HEK293 (cell line): Measurements from ENCODE around the gene ARMC12.

Source experiments
- GFI1B ChIP-seq: fragments of 450-650 bp; formaldehyde crosslinking; IDR thresholded peaks from 2 replicates; pipeline ENCODE4 v1.5.1; 2016; ENCODE audit warnings: missing biosample characterization, missing genetic modification characterization
- GLIS2 ChIP-seq: fragments of 450-650 bp; formaldehyde crosslinking; IDR thresholded peaks from 2 replicates; pipeline ENCODE4 v1.5.1; 2016; ENCODE audit warnings: missing biosample characterization, missing genetic modification characterization
- KLF1 ChIP-seq: fragments of 450-650 bp; formaldehyde crosslinking; IDR thresholded peaks from 2 replicates; pipeline ENCODE4 v1.5.1; 2016; ENCODE audit warnings: missing biosample characterization, missing genetic modification characterization
- KLF16 ChIP-seq: fragments of 450-650 bp; formaldehyde crosslinking; IDR thresholded peaks from 2 replicates; pipeline ENCODE4 v1.5.1; 2017; ENCODE audit warnings: missing biosample characterization, missing genetic modification characterization
- MYNN ChIP-seq: fragments of 450-650 bp; formaldehyde crosslinking; IDR thresholded peaks from 2 replicates; pipeline ENCODE4 v1.5.1; 2016; ENCODE audit warnings: missing biosample characterization, missing genetic modification characterization, borderline replicate concordance
- MZF1 ChIP-seq: fragments of 450-650 bp; formaldehyde crosslinking; IDR thresholded peaks from 2 replicates; pipeline ENCODE4 v1.5.1; 2017; ENCODE audit warnings: missing biosample characterization, missing genetic modification characterization, borderline replicate concordance
- TCF7L2 ChIP-seq: IDR thresholded peaks from 2 replicates; pipeline ENCODE4 v1.6.1; 2011; ENCODE audit warnings: low read depth, mild to moderate bottlenecking, inconsistent platforms, low read length, moderate library complexity, borderline replicate concordance
- ZBTB48 ChIP-seq: fragments of 450-650 bp; formaldehyde crosslinking; IDR thresholded peaks from 2 replicates; pipeline ENCODE4 v1.5.1; 2016; ENCODE audit warnings: missing biosample characterization, missing genetic modification characterization
- ZNF114 ChIP-seq: fragments of 450-650 bp; formaldehyde crosslinking; IDR thresholded peaks from 2 replicates; pipeline ENCODE4 v1.5.0; 2017; ENCODE audit warnings: missing biosample characterization, missing genetic modification characterization
- ZNF121 ChIP-seq: fragments of 450-650 bp; formaldehyde crosslinking; IDR thresholded peaks from 2 replicates; pipeline ENCODE4 v1.5.1; 2016; ENCODE audit warnings: missing biosample characterization, missing genetic modification characterization
- ZNF184 ChIP-seq: fragments of 450-650 bp; IDR thresholded peaks from 2 replicates; pipeline ENCODE4 v1.5.1; 2018; ENCODE audit warnings: missing biosample characterization, mild to moderate bottlenecking, missing genetic modification characterization
- ZNF2 ChIP-seq: fragments of 450-650 bp; formaldehyde crosslinking; IDR thresholded peaks from 2 replicates; pipeline ENCODE4 v1.5.1; 2016; ENCODE audit warnings: missing biosample characterization, missing genetic modification characterization
- ZNF202 ChIP-seq: fragments of 450-650 bp; formaldehyde crosslinking; IDR thresholded peaks from 2 replicates; pipeline ENCODE4 v1.5.1; 2016; ENCODE audit warnings: missing biosample characterization, missing genetic modification characterization, borderline replicate concordance
- ZNF548 ChIP-seq: fragments of 450-650 bp; formaldehyde crosslinking; IDR thresholded peaks from 2 replicates; pipeline ENCODE4 v1.5.1; 2016; ENCODE audit warnings: missing biosample characterization, missing genetic modification characterization
- ZNF626 ChIP-seq: fragments of 450-650 bp; sonication (Bioruptor Pico); formaldehyde crosslinking; IDR thresholded peaks from 2 replicates; pipeline ENCODE4 v1.5.1; 2018; ENCODE audit warnings: missing biosample characterization, missing genetic modification characterization, inconsistent platforms
- TF ChIP-seq, protein P1 (sequence below): fragments of 450-650 bp; formaldehyde crosslinking; IDR thresholded peaks from 2 replicates; pipeline ENCODE4 v1.5.1; 2016; ENCODE audit warnings: missing biosample characterization, missing genetic modification characterization
- TF ChIP-seq, protein P2 (sequence below): fragments of 450-650 bp; formaldehyde crosslinking; IDR thresholded peaks from 2 replicates; pipeline ENCODE4 v1.5.1; 2016; ENCODE audit warnings: missing biosample characterization, missing genetic modification characterization, borderline replicate concordance
- TF ChIP-seq, protein P3 (sequence below): fragments of 450-650 bp; formaldehyde crosslinking; IDR thresholded peaks from 2 replicates; pipeline ENCODE4 v1.5.1; 2017; ENCODE audit warnings: missing biosample characterization, mild to moderate bottlenecking, missing genetic modification characterization, moderate library complexity
- TF ChIP-seq, protein P4 (sequence below): fragments of 450-650 bp; formaldehyde crosslinking; IDR thresholded peaks from 2 replicates; pipeline ENCODE4 v1.5.1; 2016; ENCODE audit warnings: missing biosample characterization, missing genetic modification characterization
- TF ChIP-seq, protein P5 (sequence below): fragments of 450-650 bp; formaldehyde crosslinking; IDR thresholded peaks from 2 replicates; pipeline ENCODE4 v1.5.1; 2017; ENCODE audit warnings: missing biosample characterization, missing genetic modification characterization
- TF ChIP-seq, protein P6 (sequence below): sonication (generic); formaldehyde crosslinking; IDR thresholded peaks from 2 replicates; pipeline ENCODE4 v1.8.1; 2022; ENCODE audit warnings: mild to moderate bottlenecking, moderate library complexity, missing genetic modification reagents
- TF ChIP-seq, protein P7 (sequence below): fragments of 450-650 bp; formaldehyde crosslinking; IDR thresholded peaks from 2 replicates; pipeline ENCODE4 v1.5.1; 2016; ENCODE audit warnings: missing biosample characterization, missing genetic modification characterization
- TF ChIP-seq, protein P8 (sequence below): fragments of 450-650 bp; formaldehyde crosslinking; IDR thresholded peaks from 2 replicates; pipeline ENCODE4 v1.5.1; 2016; ENCODE audit warnings: missing biosample characterization, missing genetic modification characterization

Gene ARMC12

DNA sequence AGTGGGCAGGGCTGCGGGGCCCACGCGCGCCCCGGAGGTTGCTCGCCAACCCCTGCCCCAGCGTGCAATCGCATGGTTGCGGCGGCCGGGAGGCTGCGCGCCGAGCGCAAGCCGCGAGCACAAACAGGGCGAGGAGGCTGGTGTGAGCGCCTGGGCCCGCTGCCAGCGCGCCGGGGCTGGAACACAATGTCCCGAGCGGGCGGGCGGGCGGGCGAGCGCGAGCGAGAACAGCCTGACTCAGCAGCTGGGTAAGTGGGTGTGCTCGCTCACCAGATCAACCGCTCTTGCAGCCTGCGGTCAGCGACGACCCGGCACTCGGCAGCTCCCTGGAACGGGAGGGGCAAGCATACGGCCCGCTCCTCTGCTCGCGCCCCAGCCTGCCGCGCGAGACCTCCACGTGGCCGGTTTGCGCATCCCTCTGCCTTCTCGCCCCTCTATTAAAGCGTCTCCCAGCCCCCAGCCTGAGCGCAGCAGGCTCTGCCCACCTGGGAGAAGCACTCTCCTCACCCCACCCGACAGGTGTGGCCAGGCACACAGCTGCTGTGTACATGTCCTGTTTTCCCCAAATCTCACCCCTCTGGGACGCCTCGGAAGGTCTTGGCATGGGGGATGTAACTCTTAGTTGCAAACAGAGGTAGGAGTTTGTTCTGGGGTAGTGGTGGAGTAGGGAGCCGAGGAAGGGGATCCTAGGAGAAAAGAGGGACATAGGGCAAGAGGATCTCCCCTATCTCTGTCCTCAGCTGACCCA lies 8.7 kb upstream of the ARMC12 start (continued):
- TF ChIP-seq, protein P1, sequence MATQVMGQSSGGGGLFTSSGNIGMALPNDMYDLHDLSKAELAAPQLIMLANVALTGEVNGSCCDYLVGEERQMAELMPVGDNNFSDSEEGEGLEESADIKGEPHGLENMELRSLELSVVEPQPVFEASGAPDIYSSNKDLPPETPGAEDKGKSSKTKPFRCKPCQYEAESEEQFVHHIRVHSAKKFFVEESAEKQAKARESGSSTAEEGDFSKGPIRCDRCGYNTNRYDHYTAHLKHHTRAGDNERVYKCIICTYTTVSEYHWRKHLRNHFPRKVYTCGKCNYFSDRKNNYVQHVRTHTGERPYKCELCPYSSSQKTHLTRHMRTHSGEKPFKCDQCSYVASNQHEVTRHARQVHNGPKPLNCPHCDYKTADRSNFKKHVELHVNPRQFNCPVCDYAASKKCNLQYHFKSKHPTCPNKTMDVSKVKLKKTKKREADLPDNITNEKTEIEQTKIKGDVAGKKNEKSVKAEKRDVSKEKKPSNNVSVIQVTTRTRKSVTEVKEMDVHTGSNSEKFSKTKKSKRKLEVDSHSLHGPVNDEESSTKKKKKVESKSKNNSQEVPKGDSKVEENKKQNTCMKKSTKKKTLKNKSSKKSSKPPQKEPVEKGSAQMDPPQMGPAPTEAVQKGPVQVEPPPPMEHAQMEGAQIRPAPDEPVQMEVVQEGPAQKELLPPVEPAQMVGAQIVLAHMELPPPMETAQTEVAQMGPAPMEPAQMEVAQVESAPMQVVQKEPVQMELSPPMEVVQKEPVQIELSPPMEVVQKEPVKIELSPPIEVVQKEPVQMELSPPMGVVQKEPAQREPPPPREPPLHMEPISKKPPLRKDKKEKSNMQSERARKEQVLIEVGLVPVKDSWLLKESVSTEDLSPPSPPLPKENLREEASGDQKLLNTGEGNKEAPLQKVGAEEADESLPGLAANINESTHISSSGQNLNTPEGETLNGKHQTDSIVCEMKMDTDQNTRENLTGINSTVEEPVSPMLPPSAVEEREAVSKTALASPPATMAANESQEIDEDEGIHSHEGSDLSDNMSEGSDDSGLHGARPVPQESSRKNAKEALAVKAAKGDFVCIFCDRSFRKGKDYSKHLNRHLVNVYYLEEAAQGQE (tag by site-specific recombination) = 0 out of 2 replicates have a peak, but pooled peaks have one; percentile 33
- TF ChIP-seq ZNF184 (tag by site-specific recombination) (0 out of 2 replicates have a peak, but pooled peaks have one; percentile 15), GLIS2 (tag by site-specific recombination) (0 out of 2 replicates have a peak, but pooled peaks have one; percentile 36), ZNF202 (no peak), ZNF2 (tag by site-specific recombination) (0 out of 2 replicates have a peak, but pooled peaks have one; percentile 16), TCF7L2 (no peak), ZNF114 (tag by site-specific recombination) (no peak), ZNF548 (tag by site-specific recombination) (no peak), MZF1 (no peak; the same call in 1 of the 2 replicates), KLF16 (tag by site-specific recombination) (peak; percentile 13; the same call in 1 of the 2 replicates), ZNF626 (tag by site-specific recombination) (no peak), GFI1B (no peak), MYNN (tag by site-specific recombination) (no peak), KLF1 (tag by site-specific recombination) (0 out of 2 replicates have a peak, but pooled peaks have one; percentile 30), ZNF121 (tag by site-specific recombination) (no peak), ZBTB48 (tag by site-specific recombination) (peak; percentile 29; the same call in 1 of the 2 replicates)
- TF ChIP-seq, protein P2, sequence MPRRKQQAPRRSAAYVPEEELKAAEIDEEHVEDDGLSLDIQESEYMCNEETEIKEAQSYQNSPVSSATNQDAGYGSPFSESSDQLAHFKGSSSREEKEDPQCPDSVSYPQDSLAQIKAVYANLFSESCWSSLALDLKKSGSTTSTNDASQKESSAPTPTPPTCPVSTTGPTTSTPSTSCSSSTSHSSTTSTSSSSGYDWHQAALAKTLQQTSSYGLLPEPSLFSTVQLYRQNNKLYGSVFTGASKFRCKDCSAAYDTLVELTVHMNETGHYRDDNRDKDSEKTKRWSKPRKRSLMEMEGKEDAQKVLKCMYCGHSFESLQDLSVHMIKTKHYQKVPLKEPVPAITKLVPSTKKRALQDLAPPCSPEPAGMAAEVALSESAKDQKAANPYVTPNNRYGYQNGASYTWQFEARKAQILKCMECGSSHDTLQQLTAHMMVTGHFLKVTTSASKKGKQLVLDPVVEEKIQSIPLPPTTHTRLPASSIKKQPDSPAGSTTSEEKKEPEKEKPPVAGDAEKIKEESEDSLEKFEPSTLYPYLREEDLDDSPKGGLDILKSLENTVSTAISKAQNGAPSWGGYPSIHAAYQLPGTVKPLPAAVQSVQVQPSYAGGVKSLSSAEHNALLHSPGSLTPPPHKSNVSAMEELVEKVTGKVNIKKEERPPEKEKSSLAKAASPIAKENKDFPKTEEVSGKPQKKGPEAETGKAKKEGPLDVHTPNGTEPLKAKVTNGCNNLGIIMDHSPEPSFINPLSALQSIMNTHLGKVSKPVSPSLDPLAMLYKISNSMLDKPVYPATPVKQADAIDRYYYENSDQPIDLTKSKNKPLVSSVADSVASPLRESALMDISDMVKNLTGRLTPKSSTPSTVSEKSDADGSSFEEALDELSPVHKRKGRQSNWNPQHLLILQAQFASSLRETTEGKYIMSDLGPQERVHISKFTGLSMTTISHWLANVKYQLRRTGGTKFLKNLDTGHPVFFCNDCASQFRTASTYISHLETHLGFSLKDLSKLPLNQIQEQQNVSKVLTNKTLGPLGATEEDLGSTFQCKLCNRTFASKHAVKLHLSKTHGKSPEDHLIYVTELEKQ (tag by site-specific recombination) = no peak
- TF ChIP-seq, protein P3, sequence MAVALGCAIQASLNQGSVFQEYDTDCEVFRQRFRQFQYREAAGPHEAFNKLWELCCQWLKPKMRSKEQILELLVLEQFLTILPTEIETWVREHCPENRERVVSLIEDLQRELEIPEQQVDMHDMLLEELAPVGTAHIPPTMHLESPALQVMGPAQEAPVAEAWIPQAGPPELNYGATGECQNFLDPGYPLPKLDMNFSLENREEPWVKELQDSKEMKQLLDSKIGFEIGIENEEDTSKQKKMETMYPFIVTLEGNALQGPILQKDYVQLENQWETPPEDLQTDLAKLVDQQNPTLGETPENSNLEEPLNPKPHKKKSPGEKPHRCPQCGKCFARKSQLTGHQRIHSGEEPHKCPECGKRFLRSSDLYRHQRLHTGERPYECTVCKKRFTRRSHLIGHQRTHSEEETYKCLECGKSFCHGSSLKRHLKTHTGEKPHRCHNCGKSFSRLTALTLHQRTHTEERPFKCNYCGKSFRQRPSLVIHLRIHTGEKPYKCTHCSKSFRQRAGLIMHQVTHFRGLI (tag by site-specific recombination) = no peak
- TF ChIP-seq, protein P4, sequence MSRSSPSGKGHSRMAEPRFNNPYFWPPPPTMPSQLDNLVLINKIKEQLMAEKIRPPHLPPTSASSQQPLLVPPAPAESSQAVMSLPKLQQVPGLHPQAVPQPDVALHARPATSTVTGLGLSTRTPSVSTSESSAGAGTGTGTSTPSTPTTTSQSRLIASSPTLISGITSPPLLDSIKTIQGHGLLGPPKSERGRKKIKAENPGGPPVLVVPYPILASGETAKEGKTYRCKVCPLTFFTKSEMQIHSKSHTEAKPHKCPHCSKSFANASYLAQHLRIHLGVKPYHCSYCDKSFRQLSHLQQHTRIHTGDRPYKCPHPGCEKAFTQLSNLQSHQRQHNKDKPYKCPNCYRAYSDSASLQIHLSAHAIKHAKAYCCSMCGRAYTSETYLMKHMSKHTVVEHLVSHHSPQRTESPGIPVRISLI = no peak
- TF ChIP-seq, protein P5, sequence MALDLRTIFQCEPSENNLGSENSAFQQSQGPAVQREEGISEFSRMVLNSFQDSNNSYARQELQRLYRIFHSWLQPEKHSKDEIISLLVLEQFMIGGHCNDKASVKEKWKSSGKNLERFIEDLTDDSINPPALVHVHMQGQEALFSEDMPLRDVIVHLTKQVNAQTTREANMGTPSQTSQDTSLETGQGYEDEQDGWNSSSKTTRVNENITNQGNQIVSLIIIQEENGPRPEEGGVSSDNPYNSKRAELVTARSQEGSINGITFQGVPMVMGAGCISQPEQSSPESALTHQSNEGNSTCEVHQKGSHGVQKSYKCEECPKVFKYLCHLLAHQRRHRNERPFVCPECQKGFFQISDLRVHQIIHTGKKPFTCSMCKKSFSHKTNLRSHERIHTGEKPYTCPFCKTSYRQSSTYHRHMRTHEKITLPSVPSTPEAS (tag by site-specific recombination) = no peak
- TF ChIP-seq, protein P6, sequence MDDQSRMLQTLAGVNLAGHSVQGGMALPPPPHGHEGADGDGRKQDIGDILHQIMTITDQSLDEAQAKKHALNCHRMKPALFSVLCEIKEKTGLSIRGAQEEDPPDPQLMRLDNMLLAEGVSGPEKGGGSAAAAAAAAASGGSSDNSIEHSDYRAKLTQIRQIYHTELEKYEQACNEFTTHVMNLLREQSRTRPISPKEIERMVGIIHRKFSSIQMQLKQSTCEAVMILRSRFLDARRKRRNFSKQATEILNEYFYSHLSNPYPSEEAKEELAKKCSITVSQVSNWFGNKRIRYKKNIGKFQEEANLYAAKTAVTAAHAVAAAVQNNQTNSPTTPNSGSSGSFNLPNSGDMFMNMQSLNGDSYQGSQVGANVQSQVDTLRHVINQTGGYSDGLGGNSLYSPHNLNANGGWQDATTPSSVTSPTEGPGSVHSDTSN (CRISPR knock-in tag) = peak; percentile 60; the same call in 1 of the 2 replicates
- TF ChIP-seq, protein P7, sequence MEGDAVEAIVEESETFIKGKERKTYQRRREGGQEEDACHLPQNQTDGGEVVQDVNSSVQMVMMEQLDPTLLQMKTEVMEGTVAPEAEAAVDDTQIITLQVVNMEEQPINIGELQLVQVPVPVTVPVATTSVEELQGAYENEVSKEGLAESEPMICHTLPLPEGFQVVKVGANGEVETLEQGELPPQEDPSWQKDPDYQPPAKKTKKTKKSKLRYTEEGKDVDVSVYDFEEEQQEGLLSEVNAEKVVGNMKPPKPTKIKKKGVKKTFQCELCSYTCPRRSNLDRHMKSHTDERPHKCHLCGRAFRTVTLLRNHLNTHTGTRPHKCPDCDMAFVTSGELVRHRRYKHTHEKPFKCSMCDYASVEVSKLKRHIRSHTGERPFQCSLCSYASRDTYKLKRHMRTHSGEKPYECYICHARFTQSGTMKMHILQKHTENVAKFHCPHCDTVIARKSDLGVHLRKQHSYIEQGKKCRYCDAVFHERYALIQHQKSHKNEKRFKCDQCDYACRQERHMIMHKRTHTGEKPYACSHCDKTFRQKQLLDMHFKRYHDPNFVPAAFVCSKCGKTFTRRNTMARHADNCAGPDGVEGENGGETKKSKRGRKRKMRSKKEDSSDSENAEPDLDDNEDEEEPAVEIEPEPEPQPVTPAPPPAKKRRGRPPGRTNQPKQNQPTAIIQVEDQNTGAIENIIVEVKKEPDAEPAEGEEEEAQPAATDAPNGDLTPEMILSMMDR = peak; percentile 5; the same call in 1 of the 2 replicates
- TF ChIP-seq, protein P8, sequence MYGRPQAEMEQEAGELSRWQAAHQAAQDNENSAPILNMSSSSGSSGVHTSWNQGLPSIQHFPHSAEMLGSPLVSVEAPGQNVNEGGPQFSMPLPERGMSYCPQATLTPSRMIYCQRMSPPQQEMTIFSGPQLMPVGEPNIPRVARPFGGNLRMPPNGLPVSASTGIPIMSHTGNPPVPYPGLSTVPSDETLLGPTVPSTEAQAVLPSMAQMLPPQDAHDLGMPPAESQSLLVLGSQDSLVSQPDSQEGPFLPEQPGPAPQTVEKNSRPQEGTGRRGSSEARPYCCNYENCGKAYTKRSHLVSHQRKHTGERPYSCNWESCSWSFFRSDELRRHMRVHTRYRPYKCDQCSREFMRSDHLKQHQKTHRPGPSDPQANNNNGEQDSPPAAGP (tag by site-specific recombination) = no peak; the same call in none of the 2 replicates
